Hepatocyte (in vitro differentiated cells): ENCODE results near the gene PROK2.

ENCODE experiments used
- CTCF ChIP-seq: fragments of 200-600 bp; sonication (generic); IDR thresholded peaks from 2 replicates; pipeline ENCODE4 v1.5.1; 2016; ENCODE audit warnings: antibody characterized with exemption, mild to moderate bottlenecking; ENCODE audit not compliant: poor library complexity
- EZH2 ChIP-seq: fragments of 200-600 bp; sonication (generic); IDR thresholded peaks from 2 replicates; pipeline ENCODE4 v1.6.1; 2016; ENCODE audit warnings: antibody characterized with exemption, mild to moderate bottlenecking, borderline replicate concordance
- EZH2phosphoT487 ChIP-seq: fragments of 200-600 bp; sonication (generic); IDR thresholded peaks from one replicate; pipeline ENCODE4 v1.6.1; 2018; ENCODE audit warnings: antibody characterized with exemption, mild to moderate bottlenecking, low read depth, moderate library complexity; ENCODE audit not compliant: unreplicated experiment, severe bottlenecking

GRCh38 chr3:71722693-71723092 lies 62.3 kb downstream of the PROK2 start:
- TF ChIP-seq CTCF (no peak), EZH2phosphoT487 (no peak), EZH2 (no peak)
